DMS 273 treated with DMSO at 0.1 percent for 48 hours (cell line): ENCODE results near the gene GAK.
"Not testable (repeated sequence)": the region's sequence is repeated elsewhere in the genome, so short reads cannot be mapped to it uniquely, and the experiment has no call there.

Experiments used
- DNase-seq: peaks from one replicate; lab custom pipeline; 2025; lab: John Stamatoyannopoulos, UW

GAK gene

GRCh38 chr4:952881-953573, 20.9 kb upstream of the GAK start:
- no peak for DNase-seq

- no peak for DNase-seq
These were observed 19.7 kb upstream of the GAK start for GRCh38 chr4:951594-952468.

- no peak for DNase-seq
These were observed 19.1 kb upstream of the GAK start for GRCh38 chr4:951186-951585.

GRCh38 chr4:950136-951020, 18.3 kb upstream of the GAK start:
- DNase-seq: no peak

GRCh38 chr4:949656-950055, 17.5 kb upstream of the GAK start:
- DNase-seq: no peak

GRCh38 chr4:948936-949300, 16.8 kb upstream of the GAK start:
- DNase-seq: no peak

GRCh38 chr4:948101-948935, 16.2 kb upstream of the GAK start:
- no peak for DNase-seq

GRCh38 chr4:947491-947971, 15.4 kb upstream of the GAK start:
- no peak for DNase-seq

- no peak for DNase-seq
These were observed 14.7 kb upstream of the GAK start for GRCh38 chr4:946517-947471.

- DNase-seq: no peak
These were observed 14.0 kb upstream of the GAK start for GRCh38 chr4:946103-946450.

GRCh38 chr4:945274-946102, 13.4 kb upstream of the GAK start:
- no peak for DNase-seq

GRCh38 chr4:939508-939907, 7.4 kb upstream of the GAK start:
- not testable (repeated sequence) for DNase-seq

- DNase-seq: no peak
These were observed 576 bp upstream of the GAK start for GRCh38 chr4:932713-933070.

GRCh38 chr4:931194-931959, 739 bp downstream of the GAK start:
- DNase-seq: no peak

- DNase-seq: no peak
These were observed 1.3 kb downstream of the GAK start for GRCh38 chr4:930827-931193.

- DNase-seq: no peak
These were observed 2.0 kb downstream of the GAK start for GRCh38 chr4:930028-930551.

- DNase-seq: no peak
These were observed 2.9 kb downstream of the GAK start for GRCh38 chr4:929096-929765.

- not testable (repeated sequence) for DNase-seq
These were observed 4.5 kb downstream of the GAK start for GRCh38 chr4:927566-927965.
